ENCODE results near the gene MUCL1.

The MUCL1 gene

GRCh38 chr12:54831631-54832030 is 22.7 kb upstream of the MUCL1 start:
- no peaks in the 10 kb centered on the region for H3K79me2 ChIP-seq
- H3K27ac ChIP-seq = no peak overlapping the region
- no peak for TF ChIP-seq CTCF (IDR thresholded peaks at IDR 0.05)
- no peaks in the 10 kb centered on the region for H3K27me3 ChIP-seq (ENCODE audit: control insufficient read depth, insufficient read depth, low read length)
- no peak overlapping the region for H3K9ac ChIP-seq
- no peaks in the 10 kb centered on the region for H3K36me3 ChIP-seq (ENCODE audit: control insufficient read depth, insufficient read depth, low read length)
- H3K4me3 ChIP-seq (ENCODE audit: low read depth, low read length) = no peak overlapping the region
- H2AFZ ChIP-seq = no peak overlapping the region
- H3K4me1 ChIP-seq = no peaks in the 10 kb centered on the region
- no peaks in the 10 kb centered on the region for H3K9me3 ChIP-seq (ENCODE audit: control insufficient read depth, low read length)
- H3K4me2 ChIP-seq (ENCODE audit: low read length) = no peak overlapping the region

- no peak overlapping the region for H3K9ac ChIP-seq
- H3K36me3 ChIP-seq (ENCODE audit: control insufficient read depth, insufficient read depth, low read length) = no peaks in the 10 kb centered on the region
- H2AFZ ChIP-seq = no peak overlapping the region
- no peaks in the 10 kb centered on the region for H3K9me3 ChIP-seq (ENCODE audit: control insufficient read depth, low read length)
- H3K79me2 ChIP-seq = no peaks in the 10 kb centered on the region
- H3K4me3 ChIP-seq (ENCODE audit: low read depth, low read length) = no peak overlapping the region
- no peaks in the 10 kb centered on the region for H3K4me1 ChIP-seq
- TF ChIP-seq CTCF (IDR thresholded peaks at IDR 0.05) = no peak
- no peaks in the 10 kb centered on the region for H3K27me3 ChIP-seq (ENCODE audit: control insufficient read depth, insufficient read depth, low read length)
- no peak overlapping the region for H3K4me2 ChIP-seq (ENCODE audit: low read length)
- H3K27ac ChIP-seq = no peak overlapping the region
Measured at GRCh38 chr12:54840244-54840865, 14.0 kb upstream of the MUCL1 start.

- H3K79me2 ChIP-seq = no peaks in the 10 kb centered on the region
- H3K9me3 ChIP-seq (ENCODE audit: control insufficient read depth, low read length) = no peaks in the 10 kb centered on the region
- H3K9ac ChIP-seq = no peak overlapping the region
- H3K27me3 ChIP-seq (ENCODE audit: control insufficient read depth, insufficient read depth, low read length) = no peaks in the 10 kb centered on the region
- H3K4me3 ChIP-seq (ENCODE audit: low read depth, low read length) = no peak overlapping the region
- H3K4me1 ChIP-seq = no peaks in the 10 kb centered on the region
- no peak overlapping the region for H3K4me2 ChIP-seq (ENCODE audit: low read length)
- H2AFZ ChIP-seq = no peak overlapping the region
- no peak overlapping the region for H3K27ac ChIP-seq
- no peaks in the 10 kb centered on the region for H3K36me3 ChIP-seq (ENCODE audit: control insufficient read depth, insufficient read depth, low read length)
- TF ChIP-seq CTCF (IDR thresholded peaks at IDR 0.05) = no peak
Measured at GRCh38 chr12:54857406-54857805, 3.1 kb downstream of the MUCL1 start.

- Histone ChIP-seq H3K4me2 (ENCODE audit: low read length) (no peak overlapping the region), H3K9me3 (ENCODE audit: control insufficient read depth, low read length) (no peaks in the 10 kb centered on the region)
Measured at GRCh38 chr12:54858562-54858961, 4.2 kb downstream of the MUCL1 start.

More at GRCh38 chr12:54858562-54858961, 4.2 kb downstream of the MUCL1 start:
- no peak overlapping the region for H3K9ac ChIP-seq
- no peaks in the 10 kb centered on the region for H3K79me2 ChIP-seq
- no peaks in the 10 kb centered on the region for H3K27me3 ChIP-seq (ENCODE audit: control insufficient read depth, insufficient read depth, low read length)
- no peak overlapping the region for H3K4me3 ChIP-seq (ENCODE audit: low read depth, low read length)
- no peak overlapping the region for H3K27ac ChIP-seq
- H3K4me1 ChIP-seq = no peaks in the 10 kb centered on the region
- no peak overlapping the region for H2AFZ ChIP-seq
- no peak for TF ChIP-seq CTCF (IDR thresholded peaks at IDR 0.05)
- H3K36me3 ChIP-seq (ENCODE audit: control insufficient read depth, insufficient read depth, low read length) = no peaks in the 10 kb centered on the region
